OCI-M1 (cell line): ENCODE data around the gene ALG8.
A peak's percentile ranks its signal among the peaks of the same experiment; 100 is the strongest.
"Not testable (repeated sequence)": the region's sequence is repeated elsewhere in the genome, so short reads cannot be mapped to it uniquely, and the experiment has no call there.

ENCODE experiments used
- DNase-seq: peaks from one replicate; lab custom pipeline; 2025; lab: John Stamatoyannopoulos, UW

Gene ALG8

GRCh38 chr11:78100261-78100660, 39.2 kb downstream of the ALG8 start:
- no peak for DNase-seq

- no peak for DNase-seq
Observed at GRCh38 chr11:78099666-78100065, 39.8 kb downstream of the ALG8 start.

- DNase-seq = no peak
Observed at GRCh38 chr11:78097666-78098385, 41.6 kb downstream of the ALG8 start.

GRCh38 chr11:78094250-78094649, 45.2 kb downstream of the ALG8 start:
- DNase-seq = peak; percentile 79

GRCh38 chr11:78086521-78087074, 52.8 kb downstream of the ALG8 start:
- peak; percentile 54 for DNase-seq

- no peak for DNase-seq
Observed at GRCh38 chr11:78085972-78086371, 53.5 kb downstream of the ALG8 start.

GRCh38 chr11:78084506-78084905, 54.9 kb downstream of the ALG8 start:
- not testable (repeated sequence) for DNase-seq

GRCh38 chr11:78083021-78083420, 56.4 kb downstream of the ALG8 start:
- DNase-seq = no peak

- DNase-seq = no peak
Observed at GRCh38 chr11:78082146-78082545, 57.3 kb downstream of the ALG8 start.

GRCh38 chr11:78081583-78081982, 57.8 kb downstream of the ALG8 start:
- no peak for DNase-seq

GRCh38 chr11:78080818-78081495, 58.5 kb downstream of the ALG8 start:
- DNase-seq = peak; percentile 94

- DNase-seq = no peak
Observed at GRCh38 chr11:78080084-78080817, 59.2 kb downstream of the ALG8 start.

- DNase-seq = peak; percentile 99
Observed at GRCh38 chr11:78079232-78080083, 60.0 kb downstream of the ALG8 start, which contains the start of gene NDUFC2. NDUFC2 (minus strand) TSS chr11:78079862; CDS start chr11:78079744, 118 bp downstream.

GRCh38 chr11:78078218-78079167, 60.9 kb downstream of the ALG8 start:
- DNase-seq = peak; percentile 71

- not testable (repeated sequence) for DNase-seq
Observed at GRCh38 chr11:78077592-78077991, 61.8 kb downstream of the ALG8 start.

- DNase-seq = peak; percentile 79
Observed at GRCh38 chr11:78076733-78077403, 62.6 kb downstream of the ALG8 start.

- DNase-seq = no peak
Observed at GRCh38 chr11:78074756-78075155, 64.7 kb downstream of the ALG8 start.

- no peak for DNase-seq
Observed at GRCh38 chr11:78072455-78072854, 67.0 kb downstream of the ALG8 start.

- no peak for DNase-seq
Observed at GRCh38 chr11:78071717-78072116, 67.7 kb downstream of the ALG8 start.

GRCh38 chr11:78070621-78071020, 68.8 kb downstream of the ALG8 start:
- no peak for DNase-seq
